ENCODE data around the gene UTP11. TPM values are rescaled to one million over a fixed set of nuclear protein-coding genes. Genes with fewer than 3 reads are reported as not detected.

UTP11 gene
- total RNA-seq, 1 donor = 38.7 TPM

DNA sequence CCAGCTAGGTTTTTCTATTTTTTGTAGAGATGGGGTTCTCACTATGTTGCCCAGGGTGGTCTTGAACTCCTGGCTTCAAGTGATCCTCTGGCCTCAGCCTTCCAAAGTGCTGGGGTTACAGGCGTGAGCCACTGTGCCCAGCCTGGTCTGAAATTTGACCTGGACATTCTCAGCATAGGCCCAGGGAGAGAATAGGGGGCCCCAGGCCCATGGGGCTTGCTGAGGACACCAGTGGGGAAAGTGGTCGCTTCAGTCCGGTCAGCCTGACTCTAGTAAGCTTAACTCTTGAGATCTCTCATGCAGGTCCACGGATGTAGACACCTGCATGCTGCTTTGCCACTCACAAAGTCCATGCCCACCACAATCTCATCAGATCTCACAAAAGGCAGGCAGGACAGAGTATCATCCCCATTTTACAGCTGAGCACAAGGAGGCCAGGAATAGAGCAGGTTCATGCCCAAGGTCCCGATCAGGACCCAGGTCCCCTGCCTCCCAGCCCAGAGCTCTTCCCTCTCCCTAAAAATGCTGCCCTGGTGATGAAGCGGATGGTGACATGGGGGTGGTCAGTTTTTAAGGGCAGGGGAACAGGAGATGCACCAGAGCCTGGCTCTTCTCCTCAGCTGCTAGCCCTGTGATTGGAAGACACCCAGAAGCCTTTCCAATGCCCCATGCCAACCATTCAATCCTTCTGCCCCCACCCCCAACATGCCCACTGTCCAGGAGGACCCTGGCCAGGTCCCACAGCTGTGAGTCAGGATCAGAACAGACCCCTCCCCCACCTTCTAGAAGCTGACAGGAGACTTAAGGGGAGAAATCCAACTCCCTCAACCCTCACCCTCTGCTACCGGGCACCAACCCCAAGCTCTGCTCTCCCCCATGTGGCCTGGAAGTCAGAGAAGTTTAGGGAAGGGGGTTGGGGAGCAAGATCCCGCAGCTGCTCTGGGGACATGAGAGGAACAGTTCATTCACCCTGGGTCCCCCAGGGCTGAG lies 9.0 kb upstream of the UTP11 start:
- H3K36me3 ChIP-seq (ENCODE audit: insufficient read depth, low read length) = peaks cover 7% of the 10 kb centered on the region
- peaks cover 8% of the 10 kb centered on the region for H4K20me1 ChIP-seq (ENCODE audit: insufficient read depth, low read length)
- peaks cover 45% of the 10 kb centered on the region for H3K4me1 ChIP-seq (ENCODE audit: insufficient read depth, low read length)
- H3K27ac ChIP-seq (ENCODE audit: low read depth, low read length) = peak overlapping the region; percentile 75
- H3K9me3 ChIP-seq (ENCODE audit: low read depth, low read length) = no peaks in the 10 kb centered on the region
- H3K27me3 ChIP-seq (ENCODE audit: insufficient read depth, low read length) = no peaks in the 10 kb centered on the region
- H3K4me3 ChIP-seq (ENCODE audit: insufficient read depth, low read length) = peak overlapping the region; percentile 77
- H3K79me2 ChIP-seq (ENCODE audit: insufficient read depth, low read length) = peaks cover 43% of the 10 kb centered on the region
- H3K4me2 ChIP-seq (ENCODE audit: insufficient read depth, low read length) = peak overlapping the region; percentile 97
- peak overlapping the region; percentile 13 for H2AFZ ChIP-seq (ENCODE audit: low read length)
- DNase-seq (ENCODE audit: insufficient read length, low spot score, missing footprints) = peak; percentile 85
- TF ChIP-seq, protein P1, sequence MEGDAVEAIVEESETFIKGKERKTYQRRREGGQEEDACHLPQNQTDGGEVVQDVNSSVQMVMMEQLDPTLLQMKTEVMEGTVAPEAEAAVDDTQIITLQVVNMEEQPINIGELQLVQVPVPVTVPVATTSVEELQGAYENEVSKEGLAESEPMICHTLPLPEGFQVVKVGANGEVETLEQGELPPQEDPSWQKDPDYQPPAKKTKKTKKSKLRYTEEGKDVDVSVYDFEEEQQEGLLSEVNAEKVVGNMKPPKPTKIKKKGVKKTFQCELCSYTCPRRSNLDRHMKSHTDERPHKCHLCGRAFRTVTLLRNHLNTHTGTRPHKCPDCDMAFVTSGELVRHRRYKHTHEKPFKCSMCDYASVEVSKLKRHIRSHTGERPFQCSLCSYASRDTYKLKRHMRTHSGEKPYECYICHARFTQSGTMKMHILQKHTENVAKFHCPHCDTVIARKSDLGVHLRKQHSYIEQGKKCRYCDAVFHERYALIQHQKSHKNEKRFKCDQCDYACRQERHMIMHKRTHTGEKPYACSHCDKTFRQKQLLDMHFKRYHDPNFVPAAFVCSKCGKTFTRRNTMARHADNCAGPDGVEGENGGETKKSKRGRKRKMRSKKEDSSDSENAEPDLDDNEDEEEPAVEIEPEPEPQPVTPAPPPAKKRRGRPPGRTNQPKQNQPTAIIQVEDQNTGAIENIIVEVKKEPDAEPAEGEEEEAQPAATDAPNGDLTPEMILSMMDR (IDR thresholded peaks at IDR 0.05; ENCODE audit: extremely low read depth, low read depth, low read length) = no peak

DNA sequence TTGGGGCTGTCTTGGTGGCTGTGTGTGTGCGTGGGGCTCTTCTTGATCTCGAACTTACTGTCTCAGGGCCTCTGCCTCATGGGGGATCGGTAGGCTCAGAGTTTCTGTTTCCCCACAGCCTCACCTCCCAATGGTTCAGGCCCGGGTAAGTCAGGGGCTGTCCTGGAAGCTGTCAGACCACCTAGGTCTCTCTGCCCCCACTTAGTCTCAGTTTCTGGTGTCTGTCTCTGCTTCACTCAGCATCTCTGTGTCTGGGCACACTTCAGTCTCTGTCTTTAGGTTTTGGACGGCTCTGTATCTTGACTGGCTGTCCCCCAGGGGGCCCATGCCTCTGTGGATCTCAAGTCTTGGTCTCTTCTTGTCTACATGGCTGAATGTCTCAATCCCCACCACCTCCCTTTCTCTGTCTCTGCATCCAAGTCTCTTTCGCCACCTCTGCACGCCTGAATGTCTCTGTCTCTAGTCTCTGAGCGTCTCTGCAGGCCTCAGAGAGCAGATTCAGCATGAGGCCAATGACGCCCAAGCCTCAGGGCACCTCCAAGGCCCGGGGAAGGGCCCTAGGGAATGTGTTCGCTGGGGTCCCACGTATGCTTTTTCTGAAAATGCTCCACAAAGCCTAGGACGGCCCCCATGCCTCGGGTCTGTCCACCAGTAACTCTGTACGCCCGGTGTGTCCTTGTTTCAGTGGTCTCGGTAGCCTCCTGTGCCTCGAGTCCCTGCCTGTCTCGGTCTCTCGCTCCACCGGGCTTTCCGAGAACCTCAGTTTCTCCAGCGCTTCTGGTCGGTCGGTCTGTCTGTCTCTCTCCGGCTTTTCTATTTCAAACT lies 8.0 kb upstream of the UTP11 start:
- Histone ChIP-seq H3K27me3 (ENCODE audit: insufficient read depth, low read length) (no peaks in the 10 kb centered on the region), H3K4me2 (ENCODE audit: insufficient read depth, low read length) (peak overlapping the region; percentile 97), H3K79me2 (ENCODE audit: insufficient read depth, low read length) (peaks cover 35% of the 10 kb centered on the region), H3K4me3 (ENCODE audit: insufficient read depth, low read length) (peak overlapping the region; percentile 77), H4K20me1 (ENCODE audit: insufficient read depth, low read length) (peaks cover 8% of the 10 kb centered on the region), H3K9me3 (ENCODE audit: low read depth, low read length) (no peaks in the 10 kb centered on the region), H3K36me3 (ENCODE audit: insufficient read depth, low read length) (no peaks in the 10 kb centered on the region), H3K4me1 (ENCODE audit: insufficient read depth, low read length) (peaks cover 47% of the 10 kb centered on the region), H3K27ac (ENCODE audit: low read depth, low read length) (peak overlapping the region; percentile 75), H2AFZ (ENCODE audit: low read length) (peak overlapping the region; percentile 13)
- peak; percentile 89 for DNase-seq (ENCODE audit: insufficient read length, low spot score, missing footprints)
- TF ChIP-seq, protein P1 (IDR thresholded peaks at IDR 0.05; ENCODE audit: extremely low read depth, low read depth, low read length) = no peak

- H3K27me3 ChIP-seq (ENCODE audit: insufficient read depth, low read length) = no peaks in the 10 kb centered on the region
- H3K36me3 ChIP-seq (ENCODE audit: insufficient read depth, low read length) = no peaks in the 10 kb centered on the region
- H3K79me2 ChIP-seq (ENCODE audit: insufficient read depth, low read length) = peaks cover 35% of the 10 kb centered on the region
- H3K27ac ChIP-seq (ENCODE audit: low read depth, low read length) = peak within 1 kb of the TSS; percentile 75
- peaks cover 41% of the 10 kb centered on the region for H3K4me1 ChIP-seq (ENCODE audit: insufficient read depth, low read length)
- H3K4me3 ChIP-seq (ENCODE audit: insufficient read depth, low read length) = peak within 1 kb of the TSS; percentile 77
- no peaks in the 10 kb centered on the region for H3K9me3 ChIP-seq (ENCODE audit: low read depth, low read length)
- peak within 1 kb of the TSS; percentile 97 for H3K4me2 ChIP-seq (ENCODE audit: insufficient read depth, low read length)
- peaks cover 8% of the 10 kb centered on the region for H4K20me1 ChIP-seq (ENCODE audit: insufficient read depth, low read length)
- TF ChIP-seq, protein P1 (IDR thresholded peaks at IDR 0.05; ENCODE audit: extremely low read depth, low read depth, low read length) = no peak
- H2AFZ ChIP-seq (ENCODE audit: low read length) = peak within 1 kb of the TSS; percentile 66
- peak; percentile 94 for DNase-seq (ENCODE audit: insufficient read length, low spot score, missing footprints)
These were observed 7.1 kb upstream of the UTP11 start, which contains the start of gene FHL3 for GRCh38 chr1:38005195-38006007. Gene FHL3 (minus strand): TSS chr1:38005514. CDS start chr1:37999412, 6,102 bp downstream.

Measured in osteoblast (primary cell).